ENCODE results near the gene AMIGO2. TPM values are rescaled to one million over a fixed set of nuclear protein-coding genes. Genes with fewer than 3 reads are reported as not detected.

The AMIGO2 gene
- total and polyA plus RNA-seq, 2 experiments from 2014 or later, result 1.8 to 3.8 TPM

DNA sequence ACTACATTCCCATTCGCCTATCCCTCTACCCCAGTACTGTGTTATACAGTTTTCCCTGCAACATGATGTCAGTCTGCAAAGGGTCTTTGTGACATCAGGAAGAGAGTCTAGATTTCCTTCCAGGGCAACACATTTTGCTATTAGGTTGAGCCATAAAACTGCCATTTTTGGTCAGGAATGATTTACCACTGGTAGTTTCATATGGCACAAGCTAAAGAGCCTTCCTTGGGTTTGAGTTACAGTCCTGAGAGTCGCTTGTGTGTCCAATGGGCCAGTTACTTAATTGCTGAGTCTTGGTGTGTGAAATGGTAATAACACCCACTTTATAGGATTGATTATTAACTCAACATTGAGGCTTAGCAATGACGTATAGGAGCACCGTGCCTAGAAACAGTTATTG lies 22.6 kb upstream of the AMIGO2 start:
- no peak overlapping the region for H2AFZ ChIP-seq
- no peaks in the 10 kb centered on the region for H4K20me1 ChIP-seq (replicated peaks; ENCODE audit: insufficient read depth)
- H3K9me3 Mint-ChIP-seq, result no peaks in the 10 kb centered on the region
- no peak overlapping the region for H3K4me2 ChIP-seq
- H3F3A ChIP-seq (replicated peaks; ENCODE audit: low read depth), result no peaks in the 10 kb centered on the region
- no peak overlapping the region for H3K4me3 ChIP-seq
- no peaks in the 10 kb centered on the region for H3K27me3 ChIP-seq (ENCODE audit: insufficient read depth)
- ATAC-seq (no peak), DNase-seq (ENCODE audit: low spot score) (no peak)
- H3K36me3 Mint-ChIP-seq (ENCODE audit: low read depth), result no peaks in the 10 kb centered on the region
- no peak overlapping the region for H3K4me3 Mint-ChIP-seq
- H3K36me3 ChIP-seq (ENCODE audit: insufficient read depth), result no peaks in the 10 kb centered on the region
- peaks cover 3% of the 10 kb centered on the region for H3K27me3 Mint-ChIP-seq (ENCODE audit: insufficient read depth, low read depth, poor library complexity)
- H3K79me2 ChIP-seq (replicated peaks; ENCODE audit: insufficient read depth), result no peaks in the 10 kb centered on the region
- H3K4me1 ChIP-seq (ENCODE audit: insufficient read depth), result no peaks in the 10 kb centered on the region
- H3K9me2 ChIP-seq (ENCODE audit: insufficient read depth), result no peaks in the 10 kb centered on the region; the same call in 1 of the 2 replicates
- TF ChIP-seq NANOG (IDR thresholded peaks at IDR 0.05; ENCODE audit: borderline replicate concordance), result no peak
- TF ChIP-seq, protein P1, sequence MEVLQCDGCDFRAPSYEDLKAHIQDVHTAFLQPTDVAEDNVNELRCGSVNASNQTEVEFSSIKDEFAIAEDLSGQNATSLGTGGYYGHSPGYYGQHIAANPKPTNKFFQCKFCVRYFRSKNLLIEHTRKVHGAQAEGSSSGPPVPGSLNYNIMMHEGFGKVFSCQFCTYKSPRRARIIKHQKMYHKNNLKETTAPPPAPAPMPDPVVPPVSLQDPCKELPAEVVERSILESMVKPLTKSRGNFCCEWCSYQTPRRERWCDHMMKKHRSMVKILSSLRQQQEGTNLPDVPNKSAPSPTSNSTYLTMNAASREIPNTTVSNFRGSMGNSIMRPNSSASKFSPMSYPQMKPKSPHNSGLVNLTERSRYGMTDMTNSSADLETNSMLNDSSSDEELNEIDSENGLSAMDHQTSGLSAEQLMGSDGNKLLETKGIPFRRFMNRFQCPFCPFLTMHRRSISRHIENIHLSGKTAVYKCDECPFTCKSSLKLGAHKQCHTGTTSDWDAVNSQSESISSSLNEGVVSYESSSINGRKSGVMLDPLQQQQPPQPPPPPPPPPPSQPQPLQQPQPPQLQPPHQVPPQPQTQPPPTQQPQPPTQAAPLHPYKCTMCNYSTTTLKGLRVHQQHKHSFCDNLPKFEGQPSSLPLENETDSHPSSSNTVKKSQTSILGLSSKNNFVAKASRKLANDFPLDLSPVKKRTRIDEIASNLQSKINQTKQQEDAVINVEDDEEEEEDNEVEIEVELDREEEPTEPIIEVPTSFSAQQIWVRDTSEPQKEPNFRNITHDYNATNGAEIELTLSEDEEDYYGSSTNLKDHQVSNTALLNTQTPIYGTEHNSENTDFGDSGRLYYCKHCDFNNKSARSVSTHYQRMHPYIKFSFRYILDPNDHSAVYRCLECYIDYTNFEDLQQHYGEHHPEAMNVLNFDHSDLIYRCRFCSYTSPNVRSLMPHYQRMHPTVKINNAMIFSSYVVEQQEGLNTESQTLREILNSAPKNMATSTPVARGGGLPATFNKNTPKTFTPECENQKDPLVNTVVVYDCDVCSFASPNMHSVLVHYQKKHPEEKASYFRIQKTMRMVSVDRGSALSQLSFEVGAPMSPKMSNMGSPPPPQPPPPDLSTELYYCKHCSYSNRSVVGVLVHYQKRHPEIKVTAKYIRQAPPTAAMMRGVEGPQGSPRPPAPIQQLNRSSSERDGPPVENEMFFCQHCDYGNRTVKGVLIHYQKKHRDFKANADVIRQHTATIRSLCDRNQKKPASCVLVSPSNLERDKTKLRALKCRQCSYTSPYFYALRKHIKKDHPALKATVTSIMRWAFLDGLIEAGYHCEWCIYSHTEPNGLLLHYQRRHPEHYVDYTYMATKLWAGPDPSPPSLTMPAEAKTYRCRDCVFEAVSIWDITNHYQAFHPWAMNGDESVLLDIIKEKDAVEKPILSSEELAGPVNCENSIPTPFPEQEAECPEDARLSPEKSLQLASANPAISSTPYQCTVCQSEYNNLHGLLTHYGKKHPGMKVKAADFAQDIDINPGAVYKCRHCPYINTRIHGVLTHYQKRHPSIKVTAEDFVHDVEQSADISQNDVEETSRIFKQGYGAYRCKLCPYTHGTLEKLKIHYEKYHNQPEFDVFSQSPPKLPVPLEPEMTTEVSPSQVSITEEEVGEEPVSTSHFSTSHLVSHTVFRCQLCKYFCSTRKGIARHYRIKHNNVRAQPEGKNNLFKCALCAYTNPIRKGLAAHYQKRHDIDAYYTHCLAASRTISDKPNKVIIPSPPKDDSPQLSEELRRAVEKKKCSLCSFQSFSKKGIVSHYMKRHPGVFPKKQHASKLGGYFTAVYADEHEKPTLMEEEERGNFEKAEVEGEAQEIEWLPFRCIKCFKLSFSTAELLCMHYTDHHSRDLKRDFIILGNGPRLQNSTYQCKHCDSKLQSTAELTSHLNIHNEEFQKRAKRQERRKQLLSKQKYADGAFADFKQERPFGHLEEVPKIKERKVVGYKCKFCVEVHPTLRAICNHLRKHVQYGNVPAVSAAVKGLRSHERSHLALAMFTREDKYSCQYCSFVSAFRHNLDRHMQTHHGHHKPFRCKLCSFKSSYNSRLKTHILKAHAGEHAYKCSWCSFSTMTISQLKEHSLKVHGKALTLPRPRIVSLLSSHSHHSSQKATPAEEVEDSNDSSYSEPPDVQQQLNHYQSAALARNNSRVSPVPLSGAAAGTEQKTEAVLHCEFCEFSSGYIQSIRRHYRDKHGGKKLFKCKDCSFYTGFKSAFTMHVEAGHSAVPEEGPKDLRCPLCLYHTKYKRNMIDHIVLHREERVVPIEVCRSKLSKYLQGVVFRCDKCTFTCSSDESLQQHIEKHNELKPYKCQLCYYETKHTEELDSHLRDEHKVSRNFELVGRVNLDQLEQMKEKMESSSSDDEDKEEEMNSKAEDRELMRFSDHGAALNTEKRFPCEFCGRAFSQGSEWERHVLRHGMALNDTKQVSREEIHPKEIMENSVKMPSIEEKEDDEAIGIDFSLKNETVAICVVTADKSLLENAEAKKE (CRISPR knock-in tag; IDR thresholded peaks at IDR 0.05), result no peak
- TF ChIP-seq, protein P2, sequence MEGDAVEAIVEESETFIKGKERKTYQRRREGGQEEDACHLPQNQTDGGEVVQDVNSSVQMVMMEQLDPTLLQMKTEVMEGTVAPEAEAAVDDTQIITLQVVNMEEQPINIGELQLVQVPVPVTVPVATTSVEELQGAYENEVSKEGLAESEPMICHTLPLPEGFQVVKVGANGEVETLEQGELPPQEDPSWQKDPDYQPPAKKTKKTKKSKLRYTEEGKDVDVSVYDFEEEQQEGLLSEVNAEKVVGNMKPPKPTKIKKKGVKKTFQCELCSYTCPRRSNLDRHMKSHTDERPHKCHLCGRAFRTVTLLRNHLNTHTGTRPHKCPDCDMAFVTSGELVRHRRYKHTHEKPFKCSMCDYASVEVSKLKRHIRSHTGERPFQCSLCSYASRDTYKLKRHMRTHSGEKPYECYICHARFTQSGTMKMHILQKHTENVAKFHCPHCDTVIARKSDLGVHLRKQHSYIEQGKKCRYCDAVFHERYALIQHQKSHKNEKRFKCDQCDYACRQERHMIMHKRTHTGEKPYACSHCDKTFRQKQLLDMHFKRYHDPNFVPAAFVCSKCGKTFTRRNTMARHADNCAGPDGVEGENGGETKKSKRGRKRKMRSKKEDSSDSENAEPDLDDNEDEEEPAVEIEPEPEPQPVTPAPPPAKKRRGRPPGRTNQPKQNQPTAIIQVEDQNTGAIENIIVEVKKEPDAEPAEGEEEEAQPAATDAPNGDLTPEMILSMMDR (conservative IDR thresholded peaks at IDR 0.05; ENCODE audit: low read depth in 2 of 2), result no peak
- TF ChIP-seq, protein P3, sequence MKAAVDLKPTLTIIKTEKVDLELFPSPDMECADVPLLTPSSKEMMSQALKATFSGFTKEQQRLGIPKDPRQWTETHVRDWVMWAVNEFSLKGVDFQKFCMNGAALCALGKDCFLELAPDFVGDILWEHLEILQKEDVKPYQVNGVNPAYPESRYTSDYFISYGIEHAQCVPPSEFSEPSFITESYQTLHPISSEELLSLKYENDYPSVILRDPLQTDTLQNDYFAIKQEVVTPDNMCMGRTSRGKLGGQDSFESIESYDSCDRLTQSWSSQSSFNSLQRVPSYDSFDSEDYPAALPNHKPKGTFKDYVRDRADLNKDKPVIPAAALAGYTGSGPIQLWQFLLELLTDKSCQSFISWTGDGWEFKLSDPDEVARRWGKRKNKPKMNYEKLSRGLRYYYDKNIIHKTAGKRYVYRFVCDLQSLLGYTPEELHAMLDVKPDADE (IDR thresholded peaks at IDR 0.05), result no peak
- no peak for TF ChIP-seq EZH2 (IDR thresholded peaks at IDR 0.05; ENCODE audit: low read depth, unreplicated experiment)
- TF ChIP-seq ZNF114 (CRISPR knock-in tag; IDR thresholded peaks at IDR 0.05), result no peak
- no peak for TF ChIP-seq CREB1 (CRISPR knock-in tag; IDR thresholded peaks at IDR 0.05; ENCODE audit: low read depth)
- no peak for TF ChIP-seq POLR2AphosphoS5 (IDR thresholded peaks at IDR 0.05; ENCODE audit: low read depth)
- TF ChIP-seq, protein P4, sequence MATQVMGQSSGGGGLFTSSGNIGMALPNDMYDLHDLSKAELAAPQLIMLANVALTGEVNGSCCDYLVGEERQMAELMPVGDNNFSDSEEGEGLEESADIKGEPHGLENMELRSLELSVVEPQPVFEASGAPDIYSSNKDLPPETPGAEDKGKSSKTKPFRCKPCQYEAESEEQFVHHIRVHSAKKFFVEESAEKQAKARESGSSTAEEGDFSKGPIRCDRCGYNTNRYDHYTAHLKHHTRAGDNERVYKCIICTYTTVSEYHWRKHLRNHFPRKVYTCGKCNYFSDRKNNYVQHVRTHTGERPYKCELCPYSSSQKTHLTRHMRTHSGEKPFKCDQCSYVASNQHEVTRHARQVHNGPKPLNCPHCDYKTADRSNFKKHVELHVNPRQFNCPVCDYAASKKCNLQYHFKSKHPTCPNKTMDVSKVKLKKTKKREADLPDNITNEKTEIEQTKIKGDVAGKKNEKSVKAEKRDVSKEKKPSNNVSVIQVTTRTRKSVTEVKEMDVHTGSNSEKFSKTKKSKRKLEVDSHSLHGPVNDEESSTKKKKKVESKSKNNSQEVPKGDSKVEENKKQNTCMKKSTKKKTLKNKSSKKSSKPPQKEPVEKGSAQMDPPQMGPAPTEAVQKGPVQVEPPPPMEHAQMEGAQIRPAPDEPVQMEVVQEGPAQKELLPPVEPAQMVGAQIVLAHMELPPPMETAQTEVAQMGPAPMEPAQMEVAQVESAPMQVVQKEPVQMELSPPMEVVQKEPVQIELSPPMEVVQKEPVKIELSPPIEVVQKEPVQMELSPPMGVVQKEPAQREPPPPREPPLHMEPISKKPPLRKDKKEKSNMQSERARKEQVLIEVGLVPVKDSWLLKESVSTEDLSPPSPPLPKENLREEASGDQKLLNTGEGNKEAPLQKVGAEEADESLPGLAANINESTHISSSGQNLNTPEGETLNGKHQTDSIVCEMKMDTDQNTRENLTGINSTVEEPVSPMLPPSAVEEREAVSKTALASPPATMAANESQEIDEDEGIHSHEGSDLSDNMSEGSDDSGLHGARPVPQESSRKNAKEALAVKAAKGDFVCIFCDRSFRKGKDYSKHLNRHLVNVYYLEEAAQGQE (IDR thresholded peaks at IDR 0.05; ENCODE audit: unreplicated experiment), result no peak
- peaks cover 10% of the 10 kb centered on the region for H3K4me1 Mint-ChIP-seq
- no peak overlapping the region for H3K27ac Mint-ChIP-seq
- no peak overlapping the region for H3K27ac ChIP-seq (ENCODE audit: low read depth)
